ENCODE data around the gene EPN1. TPM values are rescaled to one million over a fixed set of nuclear protein-coding genes. Genes with fewer than 3 reads are reported as not detected.

EPN1 gene
- polyA plus RNA-seq, 1 donor (not counting 4 experiments of a cell fraction or from before 2014, with no cell fraction given) = 23.3 TPM

DNA sequence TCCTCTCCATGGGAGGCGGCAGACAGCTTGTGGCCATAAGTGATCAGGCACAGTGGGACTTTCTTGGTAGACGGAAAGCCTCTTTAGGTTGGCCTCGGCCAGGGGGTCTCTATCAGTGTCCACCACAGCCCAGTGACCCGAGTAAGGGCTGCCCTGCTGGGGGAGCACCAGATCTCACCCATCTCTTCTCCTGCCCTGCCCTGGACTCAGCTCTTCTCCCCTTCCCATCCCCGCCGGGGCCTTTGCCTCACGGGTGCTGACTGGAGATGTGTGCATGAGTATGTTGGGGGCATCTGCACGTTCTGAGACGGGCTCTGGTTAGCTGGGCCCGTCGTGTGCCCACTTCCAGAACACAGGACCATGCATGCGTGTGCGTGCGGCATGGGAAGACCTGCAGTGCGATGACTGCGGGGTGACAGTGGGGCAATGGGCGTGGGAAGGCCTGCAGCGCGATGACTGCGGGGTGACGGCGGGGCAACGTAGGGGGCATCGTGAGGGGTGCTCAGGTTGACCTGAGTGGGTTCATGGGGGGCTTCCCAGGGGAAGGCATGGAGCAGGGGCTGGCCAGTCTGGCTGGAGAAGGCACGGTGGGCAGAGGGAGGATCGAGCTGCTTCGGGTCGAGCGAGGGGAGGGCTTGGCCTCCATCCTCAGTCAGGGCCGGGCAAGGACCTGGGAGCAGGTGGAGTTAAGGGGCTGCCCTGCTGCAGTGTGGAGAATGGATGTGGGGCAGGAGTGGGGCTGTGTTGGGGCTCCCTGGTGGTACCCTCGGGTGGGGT lies 15.9 kb downstream of the EPN1 start:
- H3K79me2 ChIP-seq (ENCODE audit: control insufficient read depth, insufficient read depth, low read length) = peaks cover 19% of the 10 kb centered on the region
- H3K9ac ChIP-seq (ENCODE audit: control insufficient read depth, extremely low read depth, insufficient read depth, low read length) = no peak overlapping the region
- H3K9me1 ChIP-seq (ENCODE audit: control insufficient read depth, extremely low read depth, insufficient read depth, low read length) = no peaks in the 10 kb centered on the region
- no peaks in the 10 kb centered on the region for H3K27me3 ChIP-seq (ENCODE audit: control insufficient read depth, extremely low read depth, insufficient read depth, low read length)
- TF ChIP-seq, protein P1, sequence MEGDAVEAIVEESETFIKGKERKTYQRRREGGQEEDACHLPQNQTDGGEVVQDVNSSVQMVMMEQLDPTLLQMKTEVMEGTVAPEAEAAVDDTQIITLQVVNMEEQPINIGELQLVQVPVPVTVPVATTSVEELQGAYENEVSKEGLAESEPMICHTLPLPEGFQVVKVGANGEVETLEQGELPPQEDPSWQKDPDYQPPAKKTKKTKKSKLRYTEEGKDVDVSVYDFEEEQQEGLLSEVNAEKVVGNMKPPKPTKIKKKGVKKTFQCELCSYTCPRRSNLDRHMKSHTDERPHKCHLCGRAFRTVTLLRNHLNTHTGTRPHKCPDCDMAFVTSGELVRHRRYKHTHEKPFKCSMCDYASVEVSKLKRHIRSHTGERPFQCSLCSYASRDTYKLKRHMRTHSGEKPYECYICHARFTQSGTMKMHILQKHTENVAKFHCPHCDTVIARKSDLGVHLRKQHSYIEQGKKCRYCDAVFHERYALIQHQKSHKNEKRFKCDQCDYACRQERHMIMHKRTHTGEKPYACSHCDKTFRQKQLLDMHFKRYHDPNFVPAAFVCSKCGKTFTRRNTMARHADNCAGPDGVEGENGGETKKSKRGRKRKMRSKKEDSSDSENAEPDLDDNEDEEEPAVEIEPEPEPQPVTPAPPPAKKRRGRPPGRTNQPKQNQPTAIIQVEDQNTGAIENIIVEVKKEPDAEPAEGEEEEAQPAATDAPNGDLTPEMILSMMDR (optimal IDR thresholded peaks at IDR 0.05 in 1 of 3, IDR thresholded peaks at IDR 0.05 in 1 of 3, conservative IDR thresholded peaks at IDR 0.05 in 1 of 3; ENCODE audit: extremely low read depth in 1 of 3, insufficient read depth in 2 of 3, low read length in 3 of 3) = no peak
- TF ChIP-seq EZH2 (IDR thresholded peaks at IDR 0.05; ENCODE audit: low read length) = no peak
- peaks cover 11 to 33% of the 10 kb centered on the region in 2 experiments for H3K36me3 ChIP-seq (ENCODE audit: control insufficient read depth in 2 of 2, extremely low read depth in 1 of 2, insufficient read depth in 2 of 2, low read length in 2 of 2)
- dilution Hi-C loops (cut with MboI; ENCODE audit: extremely low pct_ligation_motif_present, low sequenced_read_pairs) = no loop called here
- H3K4me1 ChIP-seq (ENCODE audit: control insufficient read depth, extremely low read depth, insufficient read depth, low read length) = no peaks in the 10 kb centered on the region
- no peak overlapping the region for H3K27ac ChIP-seq (ENCODE audit: control insufficient read depth, insufficient read depth, low read length)
- no peaks in the 10 kb centered on the region for H3K9me3 ChIP-seq (ENCODE audit: control insufficient read depth, low read depth, low read length)
- DNase-seq (ENCODE audit: low read depth, low spot score) (no peak), FAIRE-seq (no peak)
- H2AFZ ChIP-seq (ENCODE audit: control insufficient read depth, low read length) = no peak overlapping the region
- no peaks in the 10 kb centered on the region for H4K20me1 ChIP-seq (ENCODE audit: control insufficient read depth, extremely low read depth, insufficient read depth, low read length)
- H3K4me2 ChIP-seq (ENCODE audit: control insufficient read depth, extremely low read depth, insufficient read depth, low read depth, low read length) = no peak overlapping the region
- H3K4me3 ChIP-seq (ENCODE audit: control insufficient read depth in 2 of 3, extremely low read depth in 1 of 3, insufficient read depth in 2 of 3, low read depth in 1 of 3, low read length in 3 of 3) = no peak overlapping the region

DNA sequence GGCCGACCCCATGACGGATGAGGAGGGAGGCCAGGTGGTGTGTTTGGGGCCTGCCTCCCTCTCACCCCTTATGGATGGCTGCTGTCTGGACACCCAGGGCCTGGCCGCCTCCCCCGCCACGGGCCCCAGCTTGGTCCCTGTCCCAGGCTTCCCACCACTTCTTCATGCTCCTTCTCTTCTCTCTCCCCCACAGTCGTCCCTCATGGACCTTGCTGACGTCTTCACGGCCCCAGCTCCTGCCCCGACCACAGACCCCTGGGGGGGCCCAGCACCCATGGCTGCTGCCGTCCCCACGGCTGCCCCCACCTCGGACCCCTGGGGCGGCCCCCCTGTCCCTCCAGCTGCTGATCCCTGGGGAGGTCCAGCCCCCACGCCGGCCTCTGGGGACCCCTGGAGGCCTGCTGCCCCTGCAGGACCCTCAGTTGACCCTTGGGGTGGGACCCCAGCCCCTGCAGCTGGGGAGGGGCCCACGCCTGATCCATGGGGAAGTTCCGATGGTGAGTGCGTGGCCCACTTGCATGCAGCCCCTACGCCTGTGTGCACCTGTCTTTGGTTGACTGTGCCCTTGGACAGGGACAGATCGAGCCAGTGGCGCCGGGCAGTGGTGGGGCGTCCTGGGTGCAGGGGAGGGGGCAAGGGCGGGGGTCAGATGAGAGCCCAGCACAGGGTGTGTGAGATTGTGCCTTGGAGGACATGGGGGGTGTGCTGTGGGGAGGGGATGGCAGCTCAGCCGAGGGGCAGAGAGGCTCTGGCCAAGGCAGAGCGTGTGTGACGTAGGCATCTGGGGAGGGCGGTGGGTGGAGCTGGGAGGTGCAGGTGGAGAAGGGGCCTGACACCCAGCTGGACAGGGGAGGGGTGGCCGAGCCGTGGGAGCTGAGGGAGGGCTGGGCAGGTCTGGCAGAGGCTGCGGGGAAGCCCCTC lies 16.8 kb downstream of the EPN1 start:
- TF ChIP-seq, protein P1 (optimal IDR thresholded peaks at IDR 0.05 in 1 of 3, IDR thresholded peaks at IDR 0.05 in 1 of 3, conservative IDR thresholded peaks at IDR 0.05 in 1 of 3; ENCODE audit: extremely low read depth in 1 of 3, insufficient read depth in 2 of 3, low read length in 3 of 3) = no peak
- TF ChIP-seq EZH2 (IDR thresholded peaks at IDR 0.05; ENCODE audit: low read length) = no peak
- H3K4me2 ChIP-seq (ENCODE audit: control insufficient read depth, extremely low read depth, insufficient read depth, low read depth, low read length) = no peak overlapping the region
- no peak overlapping the region for H3K4me3 ChIP-seq (ENCODE audit: control insufficient read depth in 2 of 3, extremely low read depth in 1 of 3, insufficient read depth in 2 of 3, low read depth in 1 of 3, low read length in 3 of 3)
- H3K36me3 ChIP-seq (ENCODE audit: control insufficient read depth in 2 of 2, extremely low read depth in 1 of 2, insufficient read depth in 2 of 2, low read length in 2 of 2) = peaks cover 10 to 33% of the 10 kb centered on the region in 2 experiments
- H3K27me3 ChIP-seq (ENCODE audit: control insufficient read depth, extremely low read depth, insufficient read depth, low read length) = no peaks in the 10 kb centered on the region
- H3K9me3 ChIP-seq (ENCODE audit: control insufficient read depth, low read depth, low read length) = no peaks in the 10 kb centered on the region
- no peak overlapping the region for H2AFZ ChIP-seq (ENCODE audit: control insufficient read depth, low read length)
- H3K9ac ChIP-seq (ENCODE audit: control insufficient read depth, extremely low read depth, insufficient read depth, low read length) = no peak overlapping the region
- H3K9me1 ChIP-seq (ENCODE audit: control insufficient read depth, extremely low read depth, insufficient read depth, low read length) = no peaks in the 10 kb centered on the region
- no peak for DNase-seq (ENCODE audit: low read depth, low spot score)
- no peaks in the 10 kb centered on the region for H4K20me1 ChIP-seq (ENCODE audit: control insufficient read depth, extremely low read depth, insufficient read depth, low read length)
- peaks cover 10% of the 10 kb centered on the region for H3K79me2 ChIP-seq (ENCODE audit: control insufficient read depth, insufficient read depth, low read length)
- H3K4me1 ChIP-seq (ENCODE audit: control insufficient read depth, extremely low read depth, insufficient read depth, low read length) = no peaks in the 10 kb centered on the region
- dilution Hi-C loops (cut with MboI; ENCODE audit: extremely low pct_ligation_motif_present, low sequenced_read_pairs) = no loop called here
- H3K27ac ChIP-seq (ENCODE audit: control insufficient read depth, insufficient read depth, low read length) = no peak overlapping the region
- no peak for FAIRE-seq
